ENCODE data around the gene CPS1.

DNA sequence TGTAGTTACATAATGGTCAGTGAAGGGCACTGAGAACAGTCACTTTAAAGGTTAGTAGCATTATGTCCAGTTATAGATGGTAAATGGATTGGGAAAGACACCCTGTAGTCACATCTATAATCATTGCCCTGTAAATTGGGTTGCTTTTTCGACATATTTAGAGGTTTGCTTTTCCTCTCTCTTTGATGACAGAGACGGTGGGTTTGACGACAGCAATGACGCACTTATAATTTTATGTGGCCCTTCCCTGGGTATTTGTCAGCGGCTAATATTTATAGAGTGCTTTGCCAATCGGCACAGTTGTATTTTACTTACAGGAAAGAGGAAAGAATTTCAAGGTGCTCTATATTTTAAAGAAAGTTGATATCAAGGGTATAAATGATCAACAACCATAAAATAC lies 2.8 kb downstream of the CPS1 start:
- TF ChIP-seq, protein P1, sequence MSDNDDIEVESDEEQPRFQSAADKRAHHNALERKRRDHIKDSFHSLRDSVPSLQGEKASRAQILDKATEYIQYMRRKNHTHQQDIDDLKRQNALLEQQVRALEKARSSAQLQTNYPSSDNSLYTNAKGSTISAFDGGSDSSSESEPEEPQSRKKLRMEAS (IDR thresholded peaks at IDR 0.05; ENCODE audit: insufficient read depth, insufficient read length), result no peak
- TF ChIP-seq POLR2AphosphoS5 (IDR thresholded peaks at IDR 0.05; ENCODE audit: insufficient read depth, low read depth, low read length), result no peak
- TF ChIP-seq, protein P2, sequence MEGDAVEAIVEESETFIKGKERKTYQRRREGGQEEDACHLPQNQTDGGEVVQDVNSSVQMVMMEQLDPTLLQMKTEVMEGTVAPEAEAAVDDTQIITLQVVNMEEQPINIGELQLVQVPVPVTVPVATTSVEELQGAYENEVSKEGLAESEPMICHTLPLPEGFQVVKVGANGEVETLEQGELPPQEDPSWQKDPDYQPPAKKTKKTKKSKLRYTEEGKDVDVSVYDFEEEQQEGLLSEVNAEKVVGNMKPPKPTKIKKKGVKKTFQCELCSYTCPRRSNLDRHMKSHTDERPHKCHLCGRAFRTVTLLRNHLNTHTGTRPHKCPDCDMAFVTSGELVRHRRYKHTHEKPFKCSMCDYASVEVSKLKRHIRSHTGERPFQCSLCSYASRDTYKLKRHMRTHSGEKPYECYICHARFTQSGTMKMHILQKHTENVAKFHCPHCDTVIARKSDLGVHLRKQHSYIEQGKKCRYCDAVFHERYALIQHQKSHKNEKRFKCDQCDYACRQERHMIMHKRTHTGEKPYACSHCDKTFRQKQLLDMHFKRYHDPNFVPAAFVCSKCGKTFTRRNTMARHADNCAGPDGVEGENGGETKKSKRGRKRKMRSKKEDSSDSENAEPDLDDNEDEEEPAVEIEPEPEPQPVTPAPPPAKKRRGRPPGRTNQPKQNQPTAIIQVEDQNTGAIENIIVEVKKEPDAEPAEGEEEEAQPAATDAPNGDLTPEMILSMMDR (IDR thresholded peaks at IDR 0.05; ENCODE audit: extremely low read depth in 1 of 2, insufficient read depth in 1 of 2, low read depth in 1 of 2, low read length in 2 of 2), result no peak
